Trophoblast cell (in vitro differentiated cells and primary cell): ENCODE data around the gene KCNJ16.

ENCODE experiments used
- DNase-seq, 2 donors: peaks; one replicate each; pipeline ENCODE4 v3.0.0-alpha.2; 2016
- H2AFZ ChIP-seq: 2 replicates; pipeline ENCODE4 v1.6.1; 2013; ENCODE audit warnings: low read length, moderate library complexity, mild to moderate bottlenecking; ENCODE audit not compliant: insufficient read depth, poor library complexity
- H2AK5ac ChIP-seq: 2 replicates; pipeline ENCODE4 v1.6.1; 2013; ENCODE audit warnings: mild to moderate bottlenecking, low read length
- H2BK120ac ChIP-seq: 2 replicates; pipeline ENCODE4 v1.6.1; 2013; ENCODE audit warnings: low read length, mild to moderate bottlenecking, moderate library complexity; ENCODE audit not compliant: insufficient read depth, poor library complexity
- H2BK12ac ChIP-seq: 2 replicates; pipeline ENCODE4 v1.6.1; 2013; ENCODE audit warnings: mild to moderate bottlenecking, low read length, moderate library complexity
- H2BK5ac ChIP-seq: 2 replicates; pipeline ENCODE4 v1.6.1; 2013; ENCODE audit warnings: low read length, low read depth, moderate library complexity, mild to moderate bottlenecking; ENCODE audit not compliant: poor library complexity
- H3K14ac ChIP-seq: 2 replicates; pipeline ENCODE4 v1.6.1; 2013; ENCODE audit warnings: mild to moderate bottlenecking, low read length
- H3K18ac ChIP-seq: 2 replicates; pipeline ENCODE4 v1.6.1; 2013; ENCODE audit warnings: mild to moderate bottlenecking, low read length
- H3K23ac ChIP-seq: 2 replicates; pipeline ENCODE4 v1.6.1; 2013; ENCODE audit warnings: low read length
- H3K27ac ChIP-seq: 2 replicates; pipeline ENCODE4 v1.5.1; 2013; ENCODE audit warnings: low read depth, mild to moderate bottlenecking, inconsistent platforms, low read length, moderate library complexity
- H3K27me3 ChIP-seq: 2 replicates; pipeline ENCODE4 v1.6.1; 2013; ENCODE audit warnings: inconsistent platforms, mild to moderate bottlenecking, low read length, moderate library complexity; ENCODE audit not compliant: insufficient read depth
- H3K36me3 ChIP-seq, 2 experiments: 1 replicate in 1 of 2; 2 replicates in 1 of 2; pipeline ENCODE4 v1.6.1; 2013; ENCODE audit warnings: low read length in 2 of 2, mild to moderate bottlenecking in 2 of 2, moderate library complexity in 1 of 2; ENCODE audit not compliant: insufficient read depth in 2 of 2, control insufficient read depth in 1 of 2
- H3K4ac ChIP-seq: 2 replicates; pipeline ENCODE4 v1.6.1; 2013; ENCODE audit warnings: low read depth, mild to moderate bottlenecking, low read length, moderate library complexity
- H3K4me1 ChIP-seq, 2 experiments: 1 replicate in 1 of 2; 2 replicates in 1 of 2; pipeline ENCODE4 v1.6.1; 2013; ENCODE audit warnings: low read length in 2 of 2, mild to moderate bottlenecking in 2 of 2, moderate library complexity in 1 of 2; ENCODE audit not compliant: insufficient read depth in 2 of 2, control insufficient read depth in 1 of 2
- H3K4me2 ChIP-seq: 2 replicates; pipeline ENCODE4 v1.6.1; 2013; ENCODE audit warnings: inconsistent platforms, mild to moderate bottlenecking, low read length, moderate library complexity
- H3K4me3 ChIP-seq: 2 replicates; pipeline ENCODE4 v1.5.1; 2013; ENCODE audit warnings: mild to moderate bottlenecking, low read depth, low read length, inconsistent platforms
- H3K79me1 ChIP-seq: one replicate; pipeline ENCODE4 v1.6.1; 2013; ENCODE audit warnings: low read length
- H3K79me2 ChIP-seq: 2 replicates; pipeline ENCODE4 v1.6.1; 2013; ENCODE audit warnings: low read length, mild to moderate bottlenecking; ENCODE audit not compliant: control insufficient read depth, insufficient read depth, poor library complexity
- H3K9ac ChIP-seq: 2 replicates; pipeline ENCODE4 v1.6.1; 2013; ENCODE audit warnings: mild to moderate bottlenecking, low read length
- H3K9me3 ChIP-seq: 2 replicates; pipeline ENCODE4 v1.6.1; 2013; ENCODE audit warnings: low read depth, mild to moderate bottlenecking, control low read depth, inconsistent platforms, low read length; ENCODE audit not compliant: insufficient read depth
- H4K12ac ChIP-seq: 2 replicates; pipeline ENCODE4 v1.6.1; 2013; ENCODE audit warnings: low read depth, mild to moderate bottlenecking, low read length, moderate library complexity
- H4K8ac ChIP-seq: 2 replicates; pipeline ENCODE4 v1.6.1; 2013; ENCODE audit warnings: low read depth, mild to moderate bottlenecking, low read length, moderate library complexity
- H4K91ac ChIP-seq: one replicate; pipeline ENCODE4 v1.6.1; 2013; ENCODE audit warnings: low read depth, mild to moderate bottlenecking, low read length, moderate library complexity
- WGBS: extraction: QIAGEN DNeasy Blood & Tissue Kit; methylation state at CpG from one replicate; pipeline ENCODE4 v1.1.7; 2013; ENCODE audit warnings: missing lambda C conversion rate; ENCODE audit not compliant: insufficient read length, insufficient coverage; ENCODE audit errors: extremely low coverage; 5-methylcytosine and 5-hydroxymethylcytosine counted together

Gene KCNJ16

DNA sequence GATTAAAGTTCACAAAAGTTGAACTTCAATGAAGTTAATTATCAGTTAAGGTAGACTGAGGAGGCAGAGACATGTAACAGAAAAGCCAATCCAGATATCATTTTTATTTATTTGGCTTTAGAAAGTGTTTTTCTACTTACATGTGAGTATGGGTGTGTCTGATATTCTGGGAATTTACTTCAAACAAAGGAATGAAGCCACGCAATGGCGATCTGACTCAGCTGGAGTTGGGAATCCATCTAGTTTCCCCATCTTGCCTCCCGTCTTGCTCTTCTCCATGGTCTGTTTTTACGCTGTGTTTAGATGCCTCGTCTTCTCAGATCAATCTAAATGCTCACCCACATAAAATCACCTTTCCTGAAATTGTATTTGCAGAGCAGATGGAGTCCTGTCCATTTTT, 1.7 kb upstream of the KCNJ16 start:
- Histone ChIP-seq H3K14ac (no peak overlapping the region), H3K4me1 (no peaks in the 10 kb centered on the region)
- no CpG with 5 or more reads among the region's 5 CpGs for WGBS

DNA sequence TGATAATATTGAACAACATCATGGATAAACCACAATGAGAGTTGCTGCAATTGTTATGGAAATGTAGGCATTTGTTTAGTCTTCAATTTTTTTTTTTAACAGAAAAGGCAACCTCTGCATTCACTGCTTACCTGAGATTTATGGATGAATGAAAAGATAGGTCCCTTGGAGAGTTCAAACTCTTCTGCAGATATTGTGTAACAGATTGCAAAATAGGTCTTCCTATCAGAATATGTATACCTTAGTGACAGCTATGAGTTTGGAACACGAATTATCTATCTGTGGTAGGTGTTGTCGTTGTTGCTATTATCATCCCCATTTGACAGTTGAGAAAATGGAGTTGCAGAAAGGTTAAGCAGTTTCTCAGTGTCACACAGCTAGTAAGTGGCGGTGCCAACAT, 1.2 kb upstream of the KCNJ16 start:
- H3K36me3 ChIP-seq, result no peaks in the 10 kb centered on the region
- no CpG with 5 or more reads among the region's 3 CpGs for WGBS
- no peak overlapping the region for H2BK5ac ChIP-seq
- no peak overlapping the region for H2AFZ ChIP-seq
- H3K79me2 ChIP-seq, result no peaks in the 10 kb centered on the region
- no peak overlapping the region for H3K9ac ChIP-seq
- H3K4me1 ChIP-seq, result no peaks in the 10 kb centered on the region
- DNase-seq, result peak in 1 of 2 donors; percentile 67
- H3K9me3 ChIP-seq, result no peaks in the 10 kb centered on the region
- H2BK12ac ChIP-seq, result no peak overlapping the region
- H3K14ac ChIP-seq, result no peak overlapping the region
- H3K4me3 ChIP-seq, result no peak overlapping the region
- H3K23ac ChIP-seq, result no peak overlapping the region
- no peak overlapping the region for H3K4me2 ChIP-seq
- no peak overlapping the region for H3K27ac ChIP-seq
- no peak overlapping the region for H4K12ac ChIP-seq
- no peak overlapping the region for H3K18ac ChIP-seq
- H4K8ac ChIP-seq, result no peak overlapping the region
- no peak overlapping the region for H4K91ac ChIP-seq
- H3K4ac ChIP-seq, result no peak overlapping the region
- H2BK120ac ChIP-seq, result no peak overlapping the region
- no peak overlapping the region for H2AK5ac ChIP-seq
- H3K79me1 ChIP-seq, result no peaks in the 10 kb centered on the region
- H3K27me3 ChIP-seq, result no peaks in the 10 kb centered on the region

More for the DNA sequence above, 1.7 kb upstream of the KCNJ16 start:
- H4K91ac ChIP-seq, result no peak overlapping the region
- H2BK5ac ChIP-seq, result no peak overlapping the region
- H3K27me3 ChIP-seq, result no peaks in the 10 kb centered on the region
- no peaks in the 10 kb centered on the region for H3K9me3 ChIP-seq
- no peak overlapping the region for H3K18ac ChIP-seq
- no peaks in the 10 kb centered on the region for H3K79me2 ChIP-seq
- no peak overlapping the region for H3K4me3 ChIP-seq
- no peak overlapping the region for H2BK12ac ChIP-seq
- H3K27ac ChIP-seq, result no peak overlapping the region
- H3K23ac ChIP-seq, result no peak overlapping the region
- H3K79me1 ChIP-seq, result no peaks in the 10 kb centered on the region
- no peak overlapping the region for H4K12ac ChIP-seq
- H2BK120ac ChIP-seq, result no peak overlapping the region
- H3K4ac ChIP-seq, result no peak overlapping the region
- no peaks in the 10 kb centered on the region for H3K36me3 ChIP-seq
- no peak overlapping the region for H3K9ac ChIP-seq
- H4K8ac ChIP-seq, result no peak overlapping the region
- no peak overlapping the region for H2AFZ ChIP-seq
- no peak overlapping the region for H2AK5ac ChIP-seq
- peak; percentile 76 to 85 for DNase-seq
- no peak overlapping the region for H3K4me2 ChIP-seq

DNA sequence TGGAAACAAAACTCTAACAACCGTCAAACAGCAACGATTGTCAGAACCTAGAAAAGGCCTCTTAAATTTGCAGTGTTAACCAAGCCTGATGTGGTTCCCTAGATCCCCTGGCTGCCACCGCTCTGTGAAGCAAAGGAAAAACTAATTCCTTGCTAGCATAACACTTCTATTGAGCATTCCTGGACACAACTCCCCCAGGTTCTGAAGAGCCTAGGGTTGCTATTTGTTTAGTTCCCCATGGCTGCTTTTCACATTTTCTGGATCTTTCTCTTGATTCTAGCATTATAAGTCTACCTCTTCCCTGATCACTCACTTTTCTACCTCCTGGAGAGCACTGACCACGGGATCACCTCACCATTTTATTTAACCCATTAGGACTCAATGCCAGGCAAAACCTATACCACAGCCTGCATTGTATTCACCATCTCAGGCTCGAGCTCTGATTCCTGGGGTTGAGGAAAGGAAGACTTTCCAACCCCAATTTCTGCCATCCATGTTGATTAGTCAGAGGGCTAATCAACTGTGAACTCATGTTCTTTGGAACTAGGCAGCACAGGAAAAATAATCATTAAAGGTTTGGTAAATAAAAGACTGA, 692 bp upstream of the KCNJ16 start:
- H3K4ac ChIP-seq, result no peak overlapping the region
- H3K18ac ChIP-seq, result no peak overlapping the region
- DNase-seq, result no peak
- H4K12ac ChIP-seq, result no peak overlapping the region
- no peak overlapping the region for H2AFZ ChIP-seq
- no peak overlapping the region for H4K8ac ChIP-seq
- H3K27ac ChIP-seq, result no peak overlapping the region
- H3K4me3 ChIP-seq, result no peak overlapping the region
- no peaks in the 10 kb centered on the region for H3K9me3 ChIP-seq
- no peaks in the 10 kb centered on the region for H3K36me3 ChIP-seq
- H3K27me3 ChIP-seq, result no peaks in the 10 kb centered on the region
- H2BK12ac ChIP-seq, result no peak overlapping the region
- H3K14ac ChIP-seq, result no peak overlapping the region
- H3K79me2 ChIP-seq, result no peaks in the 10 kb centered on the region
- H2BK120ac ChIP-seq, result no peak overlapping the region
- H3K79me1 ChIP-seq, result no peaks in the 10 kb centered on the region
- H3K23ac ChIP-seq, result no peak overlapping the region
- no peak overlapping the region for H3K9ac ChIP-seq
- H2BK5ac ChIP-seq, result no peak overlapping the region
- no peak overlapping the region for H4K91ac ChIP-seq
- no peak overlapping the region for H2AK5ac ChIP-seq
- H3K4me2 ChIP-seq, result no peak overlapping the region
- WGBS, result no CpG with 5 or more reads among the region's 5 CpGs
- no peaks in the 10 kb centered on the region for H3K4me1 ChIP-seq

DNA sequence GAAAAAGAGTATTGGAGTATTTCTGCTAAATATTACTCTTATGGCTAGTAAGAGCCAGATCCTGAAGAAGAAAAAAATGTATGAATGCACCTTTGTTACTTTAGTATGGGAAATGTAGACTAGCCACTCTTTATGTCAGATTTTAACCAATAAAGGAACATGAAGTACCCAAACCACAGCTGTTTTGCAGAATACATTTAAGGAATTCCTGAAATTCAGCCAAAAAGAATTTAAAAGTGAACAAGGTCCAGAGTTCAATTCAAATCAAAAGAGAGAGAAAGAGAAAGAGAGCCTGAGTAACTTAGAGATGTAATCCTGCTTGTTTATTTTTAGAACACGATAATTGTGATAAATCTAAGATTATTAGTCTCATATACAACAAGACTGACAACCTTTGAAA, 1.2 kb downstream of the KCNJ16 start:
- Histone ChIP-seq H3K27ac (no peak overlapping the region), H3K23ac (no peak overlapping the region), H3K18ac (no peak overlapping the region), H3K36me3 (no peaks in the 10 kb centered on the region), H2AK5ac (no peak overlapping the region), H2BK120ac (no peak overlapping the region), H3K4me3 (no peak overlapping the region), H3K4me2 (no peak overlapping the region), H3K79me1 (no peaks in the 10 kb centered on the region), H3K9ac (no peak overlapping the region), H3K14ac (no peak overlapping the region), H3K4me1 (no peaks in the 10 kb centered on the region), H3K27me3 (no peaks in the 10 kb centered on the region), H2BK5ac (no peak overlapping the region), H2BK12ac (no peak overlapping the region), H4K91ac (no peak overlapping the region), H3K4ac (no peak overlapping the region), H4K8ac (no peak overlapping the region), H3K9me3 (no peaks in the 10 kb centered on the region), H3K79me2 (no peaks in the 10 kb centered on the region), H4K12ac (no peak overlapping the region), H2AFZ (no peak overlapping the region)
- DNase-seq, result no peak
- no CpG with 5 or more reads among the region's 1 CpG for WGBS
